ENCODE measurements around the gene ALOX12B.
A peak's percentile ranks its signal among the peaks of the same experiment; 100 is the strongest.

Gene ALOX12B

GRCh38 chr17:8087075-8087951 is at the start of gene ALOX12B:
TSS of gene ALOX12B (minus strand) at chr17:8087716. CDS start at chr17:8087442, 274 bp downstream.
- DNase-seq: no peak

GRCh38 chr17:8133941-8134340 is 46.4 kb upstream of the ALOX12B start:
- DNase-seq: no peak

GRCh38 chr17:8133399-8133798 is 45.9 kb upstream of the ALOX12B start:
- DNase-seq: no peak

GRCh38 chr17:8131844-8132441 is 44.4 kb upstream of the ALOX12B start:
- DNase-seq: no peak

GRCh38 chr17:8128125-8128784 is 40.7 kb upstream of the ALOX12B start:
- no peak for DNase-seq

GRCh38 chr17:8126491-8127066 is 39.1 kb upstream of the ALOX12B start:
- no peak for DNase-seq

- DNase-seq: no peak
Observed at GRCh38 chr17:8125947-8126490, 38.5 kb upstream of the ALOX12B start.

- no peak for DNase-seq
Observed at GRCh38 chr17:8125154-8125946, 37.8 kb upstream of the ALOX12B start.

GRCh38 chr17:8124350-8125153 is 37.0 kb upstream of the ALOX12B start:
- no peak for DNase-seq

GRCh38 chr17:8123695-8124349 is 36.3 kb upstream of the ALOX12B start, which contains the start of gene HES7:
TSS of gene HES7 (minus strand) at chr17:8124106. CDS start at chr17:8124084, 22 bp downstream.
- no peak for DNase-seq

- DNase-seq: no peak
Observed at GRCh38 chr17:8122924-8123694, 35.6 kb upstream of the ALOX12B start.

- no peak for DNase-seq
Observed at GRCh38 chr17:8122422-8122923, 35.0 kb upstream of the ALOX12B start.

GRCh38 chr17:8121681-8122421 is 34.3 kb upstream of the ALOX12B start:
- no peak for DNase-seq

- no peak for DNase-seq
Observed at GRCh38 chr17:8121407-8121680, 33.8 kb upstream of the ALOX12B start.

- no peak for DNase-seq
Observed at GRCh38 chr17:8120520-8121406, 33.2 kb upstream of the ALOX12B start.

- peak; percentile 61 for DNase-seq
Observed at GRCh38 chr17:8119581-8120519, 32.3 kb upstream of the ALOX12B start.
